IMR-90 (cell line): ENCODE data around the gene ANKRD44. TPM values are rescaled to one million over a fixed set of nuclear protein-coding genes. Genes with fewer than 3 reads are reported as not detected.

Experiments used
- ATAC-seq: fragments of 200-7000 bp; cut with Tn5 transposase; 2 replicates; pipeline ENCODE4 v1.9.1; 2020; ENCODE audit warnings: low read depth, mild to moderate bottlenecking, moderate library complexity
- BruUV-seq: library from RNA; stranded (reverse); fragments of 400-500 nt; replicated peaks from 2 replicates; lab custom pipeline; 2021; lab: Mats Ljungman, UMichigan
- CTCF ChIA-PET: fragments of 300-600 bp; formaldehyde crosslinking; extraction: SDS; loops from one replicate; lab custom pipeline; 2021; ENCODE audit warnings: antibody characterized with exemption; lab: Yijun Ruan, JAX
- POLR2A ChIA-PET: fragments of 300-600 bp; sonication (Branson Sonifier 250); formaldehyde crosslinking; loops from one replicate; lab custom pipeline; 2022; ENCODE audit warnings: antibody characterized with exemption; ENCODE audit not compliant: unreplicated experiment; lab: Charles Lee
- DNase-seq: peaks from one replicate; pipeline ENCODE4 v3.0.0; 2013
- H2AFZ ChIP-seq: replicated peaks from 2 replicates; pipeline ENCODE3; 2013; ENCODE audit warnings: low read length, mild to moderate bottlenecking; ENCODE audit not compliant: poor library complexity
- H2AK5ac ChIP-seq: 2 replicates; pipeline ENCODE4 v1.6.1; 2013; ENCODE audit warnings: low read depth, low read length, inconsistent platforms
- H2AK9ac ChIP-seq: replicated peaks from 2 replicates; pipeline ENCODE3; 2013; ENCODE audit warnings: mild to moderate bottlenecking, low read depth, low read length, moderate library complexity; ENCODE audit not compliant: poor library complexity
- H2BK120ac ChIP-seq: 2 replicates; pipeline ENCODE4 v1.6.1; 2013; ENCODE audit warnings: low read depth, low read length, inconsistent platforms
- H2BK15ac ChIP-seq: 3 replicates; pipeline ENCODE4 v1.6.1; 2013; ENCODE audit warnings: low read depth, low read length, inconsistent platforms
- H2BK20ac ChIP-seq: 2 replicates; pipeline ENCODE4 v1.6.1; 2013; ENCODE audit warnings: low read depth, mild to moderate bottlenecking, inconsistent platforms, low read length, moderate library complexity
- H2BK5ac ChIP-seq: 2 replicates; pipeline ENCODE4 v1.6.1; 2013; ENCODE audit warnings: mild to moderate bottlenecking, low read depth, low read length, inconsistent platforms; ENCODE audit not compliant: poor library complexity, severe bottlenecking
- H3K14ac ChIP-seq: replicated peaks from 2 replicates; pipeline ENCODE4 v1.6.1; 2013; ENCODE audit warnings: low read depth, low read length, inconsistent platforms
- H3K18ac ChIP-seq: 2 replicates; pipeline ENCODE4 v1.6.1; 2013; ENCODE audit warnings: low read depth, low read length, control low read depth
- H3K23ac ChIP-seq: 2 replicates; pipeline ENCODE4 v1.6.1; 2013; ENCODE audit warnings: low read depth, low read length, inconsistent platforms
- H3K27ac ChIP-seq: 2 replicates; pipeline ENCODE4 v1.5.1; 2013; ENCODE audit warnings: mild to moderate bottlenecking, control low read depth, low read length; ENCODE audit not compliant: insufficient read depth
- H3K27me3 ChIP-seq: 2 replicates; pipeline ENCODE4 v1.6.1; 2013; ENCODE audit warnings: low read length; ENCODE audit not compliant: control insufficient read depth, insufficient read depth
- H3K36me3 ChIP-seq: 2 replicates; pipeline ENCODE4 v1.6.1; 2013; ENCODE audit warnings: low read length, mixed read lengths; ENCODE audit not compliant: control insufficient read depth, insufficient read depth
- H3K4ac ChIP-seq: 2 replicates; pipeline ENCODE4 v1.6.1; 2013; ENCODE audit warnings: low read depth, low read length, inconsistent platforms
- H3K4me1 ChIP-seq: 2 replicates; pipeline ENCODE4 v1.6.1; 2013; ENCODE audit warnings: low read length, mixed read lengths; ENCODE audit not compliant: control insufficient read depth, insufficient read depth
- H3K4me2 ChIP-seq: 2 replicates; pipeline ENCODE4 v1.6.1; 2013; ENCODE audit warnings: low read depth, mild to moderate bottlenecking, control low read depth, low read length, moderate library complexity
- H3K4me3 ChIP-seq: 2 replicates; pipeline ENCODE4 v1.5.1; 2013; ENCODE audit warnings: low read depth, mild to moderate bottlenecking, control low read depth, low read length, moderate library complexity; ENCODE audit not compliant: insufficient read depth
- H3K56ac ChIP-seq: 2 replicates; pipeline ENCODE4 v1.6.1; 2013; ENCODE audit warnings: low read length, inconsistent platforms; ENCODE audit not compliant: insufficient read depth; ENCODE audit errors: extremely low read depth
- H3K79me1 ChIP-seq, 2 experiments: 2 replicates each; pipeline ENCODE4 v1.6.1; 2013; ENCODE audit warnings: low read length in 2 of 2, inconsistent platforms in 1 of 2, low read depth in 1 of 2
- H3K9ac ChIP-seq: 2 replicates; pipeline ENCODE4 v1.6.1; 2013; ENCODE audit warnings: low read depth, low read length, control low read depth
- H3K9me1 ChIP-seq: 2 replicates; pipeline ENCODE4 v1.6.1; 2013; ENCODE audit warnings: low read length, inconsistent platforms; ENCODE audit not compliant: insufficient read depth
- H3K9me3 ChIP-seq: 2 replicates; pipeline ENCODE4 v1.6.1; 2013; ENCODE audit warnings: low read length; ENCODE audit not compliant: control insufficient read depth, insufficient read depth
- H4K20me1 ChIP-seq: 2 replicates; pipeline ENCODE4 v1.6.1; 2013; ENCODE audit warnings: low read length, inconsistent platforms; ENCODE audit not compliant: insufficient read depth
- H4K5ac ChIP-seq: 2 replicates; pipeline ENCODE4 v1.6.1; 2013; ENCODE audit warnings: mild to moderate bottlenecking, low read depth, low read length, control low read depth
- H4K8ac ChIP-seq, 2 experiments: 2 replicates each; pipeline ENCODE4 v1.6.1; 2013; ENCODE audit warnings: low read depth in 2 of 2, low read length in 2 of 2, control low read depth in 1 of 2, inconsistent platforms in 1 of 2
- H4K91ac ChIP-seq: 2 replicates; pipeline ENCODE4 v1.6.1; 2013; ENCODE audit warnings: low read depth, low read length, inconsistent platforms; ENCODE audit not compliant: insufficient read depth
- BHLHE40 ChIP-seq: fragments of 150-350 bp; IDR thresholded peaks from 2 replicates; pipeline ENCODE4 v1.6.1; 2016; ENCODE audit warnings: mild to moderate bottlenecking, low read depth, low read length
- CEBPB ChIP-seq: IDR thresholded peaks from 2 replicates; pipeline ENCODE4 v1.6.1; 2012; ENCODE audit warnings: low read depth, low read length, improper control_type of control experiment
- CHD1 ChIP-seq: IDR thresholded peaks from 2 replicates; pipeline ENCODE4 v1.6.1; 2012; ENCODE audit warnings: low read depth, low read length, improper control_type of control experiment
- CTCF ChIP-seq: conservative IDR thresholded peaks from 2 replicates; pipeline ENCODE4 v1.5.1; 2012; ENCODE audit warnings: mild to moderate bottlenecking, low read depth, low read length, improper control_type of control experiment
- ELK1 ChIP-seq: fragments of 150-350 bp; IDR thresholded peaks from 2 replicates; pipeline ENCODE4 v1.6.1; 2016; ENCODE audit warnings: low read depth, mild to moderate bottlenecking, low read length, moderate library complexity, borderline replicate concordance
- FOS ChIP-seq: fragments of 150-350 bp; IDR thresholded peaks from 2 replicates; pipeline ENCODE4 v1.6.1; 2016; ENCODE audit warnings: low read depth, low read length
- MAFK ChIP-seq: IDR thresholded peaks from 2 replicates; pipeline ENCODE4 v1.6.1; 2012; ENCODE audit warnings: low read depth, low read length, improper control_type of control experiment
- MAZ ChIP-seq: IDR thresholded peaks from 2 replicates; pipeline ENCODE4 v1.6.1; 2012; ENCODE audit warnings: low read depth, mild to moderate bottlenecking, low read length, improper control_type of control experiment, moderate library complexity, borderline replicate concordance
- NFE2L2 ChIP-seq: fragments of 150-350 bp; IDR thresholded peaks from 2 replicates; pipeline ENCODE4 v1.6.1; 2016; ENCODE audit warnings: low read depth, mild to moderate bottlenecking, low read length
- POLR2A ChIP-seq: IDR thresholded peaks from 2 replicates; pipeline ENCODE4 v1.6.1; 2012; ENCODE audit warnings: mild to moderate bottlenecking, low read depth, low read length
- RAD21 ChIP-seq: IDR thresholded peaks from 2 replicates; pipeline ENCODE4 v1.6.1; 2012; ENCODE audit warnings: low read length, improper control_type of control experiment
- RCOR1 ChIP-seq: IDR thresholded peaks from 2 replicates; pipeline ENCODE4 v1.6.1; 2012; ENCODE audit warnings: mild to moderate bottlenecking, low read length, improper control_type of control experiment; ENCODE audit not compliant: insufficient replicate concordance
- SMC3 ChIP-seq: fragments of 150-350 bp; IDR thresholded peaks from 2 replicates; pipeline ENCODE4 v1.6.1; 2016; ENCODE audit warnings: low read depth, mild to moderate bottlenecking, antibody characterized with exemption, low read length, moderate library complexity
- WGBS, 2 experiments: methylation state at CpG; one replicate each; pipeline versions ENCODE4 v1.1.5 to v1.1.7; 2013; ENCODE audit warnings: missing lambda C conversion rate in 2 of 2; ENCODE audit not compliant: insufficient read length in 1 of 2; ENCODE audit errors: extremely low coverage in 2 of 2; 5-methylcytosine and 5-hydroxymethylcytosine counted together
- dilution Hi-C: fragments of 300-500 bp; cut with HindIII; formaldehyde crosslinking; loops from one replicate; pipeline ENCODE4 v1.14.3; 2018; ENCODE audit warnings: low sequenced_read_pairs; ENCODE audit not compliant: unreplicated experiment
- in situ Hi-C: fragments of 300-500 bp; cut with MboI; formaldehyde crosslinking; loops from 3 replicates; pipeline ENCODE4 v1.14.3; 2019; ENCODE audit warnings: low sequenced_read_pairs, inconsistent platforms, mixed read lengths
- intact Hi-C: fragments of 100-400 bp; cut with micrococcal nuclease; formaldehyde crosslinking; loops from 2 replicates; pipeline ENCODE4 v1.10.0; 2022
- polyA plus RNA-seq, 3 experiments: library from polyadenylated mRNA; depleted of rRNA; stranded (reverse); fragments of >200 nt; gene quantifications; 2 replicates each; pipeline ENCODE4 v1.2.3, GENCODE V29; 2012; ENCODE audit warnings: low replicate concordance in 1 of 3
- total RNA-seq: library from RNA; depleted of rRNA; stranded (reverse); fragments of >200 nt; gene quantifications from 2 replicates; pipeline ENCODE4 v1.2.3, GENCODE V29; 2012
- TF ChIP-seq, protein P1 (sequence below): fragments of 150-350 bp; IDR thresholded peaks from 2 replicates; pipeline ENCODE4 v1.6.1; 2017; ENCODE audit warnings: mild to moderate bottlenecking, antibody characterized with exemption, low read length, low read depth

ANKRD44 gene
- total and polyA plus RNA-seq, 2 of the 4 experiments (the other 2 are of a cell fraction): 5.2 to 15.6 TPM

DNA sequence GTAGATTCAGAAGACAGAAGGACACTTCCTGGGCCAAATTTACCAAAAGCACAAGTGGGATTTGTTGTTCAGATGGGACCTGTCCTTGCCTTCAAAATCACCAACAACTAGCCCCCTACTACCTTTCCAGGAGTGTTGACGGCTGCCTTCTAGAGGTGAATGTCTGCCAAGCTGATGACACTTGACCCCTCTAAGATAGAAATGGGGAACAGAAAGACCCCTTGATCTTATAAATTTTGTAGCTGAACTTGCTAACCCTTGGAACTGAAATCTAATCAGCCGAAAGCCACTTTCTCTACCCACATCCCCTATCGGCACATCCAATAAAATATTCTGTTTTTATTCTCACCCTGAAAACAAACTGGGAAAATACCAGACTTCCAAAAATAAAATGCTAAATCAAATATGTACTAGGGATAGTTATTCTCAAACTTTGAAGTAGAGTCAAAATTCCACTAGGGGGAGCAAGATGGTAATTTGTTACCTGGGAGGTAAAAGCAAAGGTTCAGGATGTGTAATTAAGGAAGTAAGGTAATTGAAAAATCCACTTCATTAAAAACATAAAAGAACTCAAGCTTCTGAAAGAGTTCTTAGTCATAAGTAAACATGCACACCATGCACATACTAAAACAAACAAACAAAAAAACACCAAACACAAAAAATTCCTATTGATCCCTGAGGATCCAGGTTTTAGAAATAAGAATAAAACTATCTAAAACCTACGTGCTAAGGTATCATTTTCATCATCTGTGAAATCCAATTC, 119.2 kb downstream of the ANKRD44 start:
- no peak overlapping the region for H4K5ac ChIP-seq
- no peak overlapping the region for H2AK9ac ChIP-seq
- H3K56ac ChIP-seq: no peak overlapping the region
- CTCF ChIA-PET: interaction anchor here (0.6 to 2.7 kb wide), 10 partner anchors 13 to 392 kb away, joined by 3 to 17 read pairs (median 3); partner anchors contain the start of gene GTF3C3
- no peaks in the 10 kb centered on the region for H4K20me1 ChIP-seq
- WGBS, 2 experiments: no CpG with 5 or more reads among the region's 4 CpGs
- H4K8ac ChIP-seq: no peak overlapping the region
- no peak overlapping the region for H3K23ac ChIP-seq
- H2AFZ ChIP-seq: no peak overlapping the region
- no peak overlapping the region for H4K91ac ChIP-seq
- H2BK15ac ChIP-seq: no peak overlapping the region
- no peaks in the 10 kb centered on the region for H3K36me3 ChIP-seq
- H3K4ac ChIP-seq: no peak overlapping the region
- no peaks in the 10 kb centered on the region; the same call in 1 of the 2 replicates for H3K9me1 ChIP-seq
- intact Hi-C loops: loop anchor here (1.0 to 5.0 kb wide), 3 partner anchors 79 to 187 kb away; partner anchors contain the start of gene ANKRD44
- no peak overlapping the region for H2BK120ac ChIP-seq
- H3K27me3 ChIP-seq: no peaks in the 10 kb centered on the region
- no peaks in the 10 kb centered on the region for H3K9me3 ChIP-seq
- H2BK20ac ChIP-seq: no peak overlapping the region
- no peak overlapping the region for H3K18ac ChIP-seq
- POLR2A ChIA-PET: no interaction called here
- H3K9ac ChIP-seq: no peak overlapping the region
- H3K14ac ChIP-seq: no peak overlapping the region
- ATAC-seq (0 out of 2 replicates have a peak, but pooled peaks have one; percentile 48), DNase-seq (peak; percentile 28)
- no peak overlapping the region for H3K4me2 ChIP-seq
- no peak overlapping the region for H3K4me3 ChIP-seq
- dilution Hi-C loops: no loop called here
- H2BK5ac ChIP-seq: no peak overlapping the region
- no peak overlapping the region for H2AK5ac ChIP-seq
- in situ Hi-C loops: loop anchor here (5.0 kb wide), 1 partner anchor 191 kb away; no protein-coding TSS in a partner anchor
- BruUV-seq: no TSS peak
- no peaks in the 10 kb centered on the region for H3K4me1 ChIP-seq
- no peak overlapping the region for H3K27ac ChIP-seq
- H3K79me1 ChIP-seq: peaks cover 0 to 4% of the 10 kb centered on the region in 2 experiments; a peak in 1 of 4 replicates
- TF ChIP-seq, protein P1, sequence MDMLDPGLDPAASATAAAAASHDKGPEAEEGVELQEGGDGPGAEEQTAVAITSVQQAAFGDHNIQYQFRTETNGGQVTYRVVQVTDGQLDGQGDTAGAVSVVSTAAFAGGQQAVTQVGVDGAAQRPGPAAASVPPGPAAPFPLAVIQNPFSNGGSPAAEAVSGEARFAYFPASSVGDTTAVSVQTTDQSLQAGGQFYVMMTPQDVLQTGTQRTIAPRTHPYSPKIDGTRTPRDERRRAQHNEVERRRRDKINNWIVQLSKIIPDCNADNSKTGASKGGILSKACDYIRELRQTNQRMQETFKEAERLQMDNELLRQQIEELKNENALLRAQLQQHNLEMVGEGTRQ: no peak
- TF ChIP-seq MAFK (no peak), CEBPB (no peak), RAD21 (peak; percentile 69), SMC3 (peak; percentile 86), POLR2A (no peak), ELK1 (no peak), NFE2L2 (no peak), BHLHE40 (no peak), FOS (no peak), RCOR1 (no peak), CTCF (peak; percentile 66), MAZ (no peak), CHD1 (no peak)
